Heart right ventricle (tissue), 16 donors: ENCODE data around the gene LRRC59. TPM values are rescaled to one million over a fixed set of nuclear protein-coding genes. Genes with fewer than 3 reads are reported as not detected.

Experiments used
- ATAC-seq, 8 donors: fragments of 200-7000 bp; cut with Tn5 transposase; one replicate each; pipeline ENCODE4 v1.9.1; 2020; ENCODE audit warnings: mild to moderate bottlenecking in 8 of 8, moderate library complexity in 8 of 8, moderate number of reproducible peaks in 1 of 8
- DNase-seq, 2 donors: peaks; one replicate each; pipeline ENCODE4 v3.0.0-alpha.2; 2020
- H3K27ac ChIP-seq, 10 donors: fragments of 200-600 bp; sonication (generic) in 2 of 10; one replicate each; pipeline versions ENCODE4 v1.5.0 to v1.8.0; 2020 to 2022; ENCODE audit warnings: mild to moderate bottlenecking in 3 of 10
- H3K27me3 ChIP-seq, 7 donors: fragments of 200-600 bp; one replicate each; pipeline ENCODE4 v1.8.0; 2021 to 2022; ENCODE audit warnings: mild to moderate bottlenecking in 2 of 7
- H3K36me3 ChIP-seq, 9 donors: fragments of 200-600 bp; sonication (generic) in 1 of 9; one replicate each; pipeline versions ENCODE4 v1.5.0 to v1.8.0; 2020 to 2022; ENCODE audit warnings: mild to moderate bottlenecking in 2 of 9
- H3K4me1 ChIP-seq, 9 donors: fragments of 200-600 bp; sonication (generic) in 1 of 9; one replicate each; pipeline versions ENCODE4 v1.5.0 to v1.8.0; 2020 to 2022; ENCODE audit warnings: mild to moderate bottlenecking in 4 of 9
- H3K4me3 ChIP-seq, 10 donors: fragments of 200-600 bp; sonication (generic) in 2 of 10; one replicate each; pipeline versions ENCODE4 v1.5.0 to v1.8.0; 2020 to 2022; ENCODE audit warnings: mild to moderate bottlenecking in 7 of 10, moderate library complexity in 2 of 10
- H3K9me3 ChIP-seq, 11 donors: fragments of 200-600 bp in 10 of 11; sonication (generic) in 2 of 11; one replicate each; pipeline versions ENCODE4 v1.5.0 to v1.8.0; 2013 to 2022; ENCODE audit warnings: mild to moderate bottlenecking in 2 of 11, control low read depth in 1 of 11, moderate library complexity in 1 of 11
- WGBS, 2 donors: extraction: QIAGEN DNeasy Blood & Tissue Kit; methylation state at CpG; one replicate each; pipeline ENCODE4 v1.1.7; 2013; ENCODE audit warnings: inconsistent platforms in 1 of 2; 5-methylcytosine and 5-hydroxymethylcytosine counted together
- intact Hi-C, 10 donors: fragments of 100-400 bp; cut with DNase I; formaldehyde crosslinking; loops; one replicate each; pipeline versions ENCODE4 v1.11.1 to v1.14.2; 2022
- long read RNA-seq, 3 donors: library from polyadenylated mRNA; unstranded; transcript quantifications; one replicate each; pipeline ENCODE4 v2.0.0, GENCODE V29; 2020 to 2021
- polyA plus RNA-seq, 2 donors: library from polyadenylated mRNA; stranded (reverse); fragments of 200-250 nt; gene quantifications; one replicate each; pipeline ENCODE4 v1.2.3, GENCODE V29; 2013
- total RNA-seq, 10 donors: library from RNA; stranded (reverse); fragmentation: NEBNext Ultra II Directional in 3 of 10; extraction: Animal tissue kit (Norgen Biotek cat#: 25700) in 3 of 10; gene quantifications; one replicate each; pipeline versions ENCODE4 v1.2.1 to v1.2.4, GENCODE V29; 2021 to 2023
- TF ChIP-seq, protein P1 (sequence below), 9 donors: fragments of 200-600 bp; sonication (generic) in 2 of 9; IDR thresholded peaks; one replicate each; pipeline versions ENCODE4 v1.5.0 to v1.8.0; 2021 to 2022; ENCODE audit warnings: antibody characterized with exemption in 9 of 9, mild to moderate bottlenecking in 5 of 9, moderate library complexity in 1 of 9
- donor health status: Arrhythmogenic right ventricular cardiomyopathy.
- donor health status: ischemic (EF 13 %, LVEDD 7.1; RV severe dilation, severe dysfunction).
- donor health status: healthy with polysubstance abuse.
- donor health status: DM: no; HTN: yes; CAD: no.
- donor health status: DM: no; HTN: no; CAD: no.
- donor health status: ischemic (EF 25% LVEDD 6.9; RV normal size, moderate dysfunction).
- donor health status: ischemic (EF 25% LVEDD 5.7; RV mildly dilated, moderate dysfunction).
- donor health status: healthy.
- donor health status: DM: yes; HTN: yes; CAD: no.
- donor health status: Ischemic cardiomyopathy.
- donor health status: ischemic (EF 35%, LVEDD 5.7; RV mildly dilated, moderate dysfunction).
- donor health status: nonischemic (EF 11% LVEDD 7.7; RV severe dilation, severe dysfunction).
- donor health status: DM: yes; HTN: yes; CAD: no.
- donor health status: PGD.
- donor health status: ischemic (EF 29% LVEDD 5.4; RV normal size, mild dysfunction).
- donor health status: nonischemic (EF 23%, LVEDD 6.1; RV moderate dilation, normal function).

LRRC59 gene
- total RNA-seq (10 to 100 TPM; 19.2 to 48.3 (median 24.7) TPM), polyA plus RNA-seq (10 to 100 TPM; 11.4 to 83.1 TPM)
- long read RNA-seq, donor 1, transcript LRRC59-201 (7 exons, 2,910 nt): major isoform, 15 of 30 reads
- long read RNA-seq, donor 1, partial matches to known transcripts: 6 of 30 reads
- long read RNA-seq, donor 1, other reads (novel, unspliced or antisense): 9 of 30 reads
- long read RNA-seq, donor 2, transcript LRRC59-201 (7 exons, 2,910 nt): major isoform, 18 of 31 reads
- long read RNA-seq, donor 2, partial matches to known transcripts: 12 of 31 reads
- long read RNA-seq, donor 2, other reads (novel, unspliced or antisense): 1 of 31 reads
- long read RNA-seq, donor 3, transcript LRRC59-201 (7 exons, 2,910 nt): major isoform, 51 of 60 reads
- long read RNA-seq, donor 3, partial matches to known transcripts: 9 of 60 reads
- long read RNA-seq, donor 3, other reads (novel, unspliced or antisense): 0 of 60 reads

- ATAC-seq: peak; percentile 97 to 98 (median 98)
- Histone ChIP-seq H3K4me1 (peaks cover 2 to 32% (median 22%) of the 10 kb centered on the region in 9 donors), H3K4me3 (peak within 1 kb of the TSS; percentile 67 to 100 (median 90)), H3K36me3 (peaks cover 0 to 31% (median 22%) of the 10 kb centered on the region in 9 donors), H3K9me3 (no peaks in the 10 kb centered on the region), H3K27ac (peak within 1 kb of the TSS in 9 of 10 donors; percentile 54 to 91 (median 88)), H3K27me3 (no peaks in the 10 kb centered on the region)
- intact Hi-C loops: loop anchor here in 1 of 10 donors (1.0 kb wide), 1 partner anchor 82 kb away; no protein-coding TSS in a partner anchor
- DNase-seq: peak; percentile 88 to 92
- TF ChIP-seq, protein P1, sequence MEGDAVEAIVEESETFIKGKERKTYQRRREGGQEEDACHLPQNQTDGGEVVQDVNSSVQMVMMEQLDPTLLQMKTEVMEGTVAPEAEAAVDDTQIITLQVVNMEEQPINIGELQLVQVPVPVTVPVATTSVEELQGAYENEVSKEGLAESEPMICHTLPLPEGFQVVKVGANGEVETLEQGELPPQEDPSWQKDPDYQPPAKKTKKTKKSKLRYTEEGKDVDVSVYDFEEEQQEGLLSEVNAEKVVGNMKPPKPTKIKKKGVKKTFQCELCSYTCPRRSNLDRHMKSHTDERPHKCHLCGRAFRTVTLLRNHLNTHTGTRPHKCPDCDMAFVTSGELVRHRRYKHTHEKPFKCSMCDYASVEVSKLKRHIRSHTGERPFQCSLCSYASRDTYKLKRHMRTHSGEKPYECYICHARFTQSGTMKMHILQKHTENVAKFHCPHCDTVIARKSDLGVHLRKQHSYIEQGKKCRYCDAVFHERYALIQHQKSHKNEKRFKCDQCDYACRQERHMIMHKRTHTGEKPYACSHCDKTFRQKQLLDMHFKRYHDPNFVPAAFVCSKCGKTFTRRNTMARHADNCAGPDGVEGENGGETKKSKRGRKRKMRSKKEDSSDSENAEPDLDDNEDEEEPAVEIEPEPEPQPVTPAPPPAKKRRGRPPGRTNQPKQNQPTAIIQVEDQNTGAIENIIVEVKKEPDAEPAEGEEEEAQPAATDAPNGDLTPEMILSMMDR (IDR thresholded peaks at IDR 0.05): peak; percentile 90 to 100 (median 99)
- 0 to 1% methylated on average over 66 to 70 of the region's 70 CpGs for WGBS, 2 donors
These were observed at the start of gene LRRC59 for GRCh38 chr17:50397111-50397918. TSS of gene LRRC59 (minus strand) at chr17:50397523. CDS start at chr17:50397317, 206 bp downstream.

- Histone ChIP-seq H3K4me3 (no peak overlapping the region), H3K4me1 (peaks cover 0 to 28% (median 11%) of the 10 kb centered on the region in 9 donors), H3K36me3 (peaks cover 0 to 3% (median 0%) of the 10 kb centered on the region in 9 donors), H3K27ac (no peak overlapping the region), H3K9me3 (no peaks in the 10 kb centered on the region), H3K27me3 (no peaks in the 10 kb centered on the region)
- TF ChIP-seq, protein P1 (IDR thresholded peaks at IDR 0.05): no peak
- DNase-seq (no peak), ATAC-seq (no peak)
- WGBS, 2 donors: 39 to 53% methylated on average over 1 of the region's 1 CpG
- intact Hi-C loops: no loop called here
These were observed 48.5 kb upstream of the LRRC59 start for GRCh38 chr17:50445730-50446325.

DNA sequence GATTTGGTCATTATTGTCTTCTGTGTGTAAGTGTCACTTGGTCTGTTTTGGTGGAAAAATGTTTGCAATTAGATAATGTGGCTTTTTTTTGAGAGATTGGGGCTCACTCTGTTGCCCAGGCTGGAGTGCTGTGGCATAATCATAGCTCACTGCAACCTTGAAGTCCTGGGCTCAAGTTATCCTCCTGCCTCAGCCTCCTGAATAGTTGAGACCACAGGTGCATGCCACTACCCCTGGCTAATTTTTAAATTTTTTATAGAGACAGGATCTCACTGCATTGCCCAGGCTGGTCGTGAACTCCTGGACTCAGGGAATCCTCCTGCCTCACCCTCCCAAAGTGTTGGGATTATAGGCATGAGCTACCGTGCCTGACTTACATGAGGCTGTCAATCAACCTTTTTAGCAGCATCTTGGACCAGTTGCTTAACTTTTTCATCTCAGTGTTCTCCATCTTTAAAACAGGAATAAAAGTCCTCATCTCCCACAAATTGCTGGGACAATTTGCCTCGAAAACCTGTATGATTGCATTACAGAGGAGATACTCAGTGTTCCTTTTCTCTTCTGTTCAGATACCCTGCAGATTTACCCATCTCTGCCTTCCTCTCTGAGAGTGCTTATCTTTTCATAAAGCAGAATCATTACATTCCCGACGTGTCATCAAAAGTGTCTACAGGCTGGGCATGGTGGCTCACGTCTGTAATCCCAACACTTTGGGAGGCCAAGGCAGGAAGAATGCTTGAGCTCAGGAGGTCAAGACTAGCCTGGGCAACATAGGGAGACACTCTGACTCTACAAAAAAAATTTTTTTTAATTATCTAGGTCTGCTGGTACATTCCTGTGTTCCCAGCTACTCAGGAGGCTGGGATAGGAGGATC, 47.8 kb upstream of the LRRC59 start:
- 84 to 90% methylated on average over 6 of the region's 6 CpGs for WGBS, 2 donors
- Histone ChIP-seq H3K27me3 (no peaks in the 10 kb centered on the region), H3K9me3 (no peaks in the 10 kb centered on the region), H3K4me1 (peaks cover 0 to 28% (median 11%) of the 10 kb centered on the region in 9 donors), H3K27ac (no peak overlapping the region), H3K4me3 (no peak overlapping the region), H3K36me3 (no peaks in the 10 kb centered on the region)
- TF ChIP-seq, protein P1 (IDR thresholded peaks at IDR 0.05): no peak
- intact Hi-C loops: no loop called here
- ATAC-seq (no peak), DNase-seq (no peak)
